Measurements from ENCODE around the gene TBCB.

TBCB gene

DNA sequence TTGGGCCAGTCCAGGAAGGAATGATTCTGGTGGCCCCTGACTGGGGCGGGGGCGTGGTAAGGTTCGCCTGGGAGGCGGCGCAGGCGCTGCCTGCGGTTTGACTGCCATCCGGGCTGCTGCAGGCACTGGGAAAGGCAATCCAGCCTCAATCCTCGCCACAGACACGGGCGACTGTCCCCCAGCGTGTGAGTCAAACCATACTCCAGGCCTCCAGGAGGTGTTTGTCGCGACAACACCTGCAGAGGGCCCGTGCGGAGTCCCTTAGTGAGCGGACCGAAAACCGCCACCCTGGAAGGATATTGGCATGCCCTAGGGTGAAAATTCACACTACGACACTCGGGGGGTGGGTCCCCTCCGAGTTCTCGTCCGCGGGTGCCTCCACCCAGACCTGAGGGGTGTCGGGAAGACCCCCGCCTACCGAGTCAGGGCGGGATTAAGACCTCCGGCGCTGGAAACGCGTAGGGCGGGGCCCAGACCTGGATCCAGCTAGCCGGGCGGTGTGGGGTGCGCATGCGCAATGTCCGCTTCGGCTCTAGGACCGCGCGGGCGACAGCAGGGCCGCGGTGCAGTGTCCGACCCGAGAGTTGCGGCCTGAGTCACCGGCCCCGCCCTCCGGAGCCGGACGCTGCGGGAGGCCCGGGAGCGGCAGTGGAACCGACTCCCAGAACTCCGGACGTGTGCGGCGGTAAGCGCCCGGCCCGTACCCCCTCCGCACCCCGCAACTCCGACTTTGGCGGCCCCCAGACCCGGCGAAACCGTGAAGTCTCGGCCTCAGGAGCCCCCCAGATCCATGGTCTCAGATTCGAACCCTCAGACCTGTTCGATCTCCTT, 24.4 kb downstream of the TBCB start, which contains the start of gene CAPNS1:
TSS of gene CAPNS1 (plus strand) at position 594 of the 831 bp plus-strand sequence. CDS start 946 bp downstream, outside the sequence.
- peak within 1 kb of the TSS; percentile 88 for H3K27ac ChIP-seq (ENCODE audit: low read depth, low read length)
- H3K9me3 ChIP-seq (ENCODE audit: control insufficient read depth, insufficient read depth, low read depth, low read length), result no peaks in the 10 kb centered on the region
- peak within 1 kb of the TSS; percentile 95 for H3K9ac ChIP-seq (ENCODE audit: low read length)
- H3K36me3 ChIP-seq (ENCODE audit: control insufficient read depth, insufficient read depth, low read length), result peaks cover 24% of the 10 kb centered on the region
- no peaks in the 10 kb centered on the region for H3K27me3 ChIP-seq (ENCODE audit: control insufficient read depth, insufficient read depth, low read length)
- peak within 1 kb of the TSS; percentile 95 for H3K4me3 ChIP-seq (ENCODE audit: low read depth, low read length)
- peaks cover 8% of the 10 kb centered on the region for H3K4me1 ChIP-seq (ENCODE audit: control insufficient read depth, insufficient read depth, low read length)

DNA sequence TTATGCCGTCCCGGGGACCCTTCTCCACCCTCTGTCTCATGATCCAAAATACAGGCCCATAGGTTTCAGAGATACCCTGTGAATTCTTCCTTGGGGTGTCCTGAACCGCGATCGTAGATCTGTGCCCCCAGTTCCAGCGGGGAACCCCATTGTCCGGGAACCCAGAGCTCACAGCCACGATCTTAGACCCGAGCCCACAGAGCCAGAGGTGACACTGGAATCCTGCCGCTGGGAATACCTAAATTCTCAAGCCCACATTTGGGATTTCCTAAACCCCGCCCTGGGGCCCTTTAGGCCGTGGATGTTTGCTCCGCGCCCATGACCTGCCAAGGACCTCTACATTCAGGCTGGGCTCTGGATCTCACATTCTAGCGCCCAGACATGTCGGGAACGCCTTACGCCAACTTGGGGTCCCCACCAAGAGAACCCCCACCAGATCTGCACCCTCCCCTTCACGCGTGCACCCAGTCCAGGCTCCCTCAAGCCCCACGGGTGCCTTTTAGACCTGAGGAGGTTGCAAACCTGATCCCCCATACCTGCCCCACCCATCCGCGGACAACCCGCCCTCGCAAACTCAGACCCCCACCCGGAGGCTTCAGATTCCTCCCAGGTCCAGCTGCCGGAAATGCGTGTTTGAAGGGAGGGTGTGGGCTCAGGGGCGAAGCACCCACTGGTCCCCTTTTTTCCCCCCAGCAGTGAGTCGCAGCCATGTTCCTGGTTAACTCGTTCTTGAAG, 25.2 kb downstream of the TBCB start:
- Histone ChIP-seq H3K4me3 (ENCODE audit: low read depth, low read length) (peak overlapping the region; percentile 95), H3K9me3 (ENCODE audit: control insufficient read depth, insufficient read depth, low read depth, low read length) (no peaks in the 10 kb centered on the region), H3K36me3 (ENCODE audit: control insufficient read depth, insufficient read depth, low read length) (peaks cover 32% of the 10 kb centered on the region), H3K27me3 (ENCODE audit: control insufficient read depth, insufficient read depth, low read length) (no peaks in the 10 kb centered on the region), H3K4me1 (ENCODE audit: control insufficient read depth, insufficient read depth, low read length) (peaks cover 8% of the 10 kb centered on the region), H3K9ac (ENCODE audit: low read length) (peak overlapping the region; percentile 95), H3K27ac (ENCODE audit: low read depth, low read length) (peak overlapping the region; percentile 88)

DNA sequence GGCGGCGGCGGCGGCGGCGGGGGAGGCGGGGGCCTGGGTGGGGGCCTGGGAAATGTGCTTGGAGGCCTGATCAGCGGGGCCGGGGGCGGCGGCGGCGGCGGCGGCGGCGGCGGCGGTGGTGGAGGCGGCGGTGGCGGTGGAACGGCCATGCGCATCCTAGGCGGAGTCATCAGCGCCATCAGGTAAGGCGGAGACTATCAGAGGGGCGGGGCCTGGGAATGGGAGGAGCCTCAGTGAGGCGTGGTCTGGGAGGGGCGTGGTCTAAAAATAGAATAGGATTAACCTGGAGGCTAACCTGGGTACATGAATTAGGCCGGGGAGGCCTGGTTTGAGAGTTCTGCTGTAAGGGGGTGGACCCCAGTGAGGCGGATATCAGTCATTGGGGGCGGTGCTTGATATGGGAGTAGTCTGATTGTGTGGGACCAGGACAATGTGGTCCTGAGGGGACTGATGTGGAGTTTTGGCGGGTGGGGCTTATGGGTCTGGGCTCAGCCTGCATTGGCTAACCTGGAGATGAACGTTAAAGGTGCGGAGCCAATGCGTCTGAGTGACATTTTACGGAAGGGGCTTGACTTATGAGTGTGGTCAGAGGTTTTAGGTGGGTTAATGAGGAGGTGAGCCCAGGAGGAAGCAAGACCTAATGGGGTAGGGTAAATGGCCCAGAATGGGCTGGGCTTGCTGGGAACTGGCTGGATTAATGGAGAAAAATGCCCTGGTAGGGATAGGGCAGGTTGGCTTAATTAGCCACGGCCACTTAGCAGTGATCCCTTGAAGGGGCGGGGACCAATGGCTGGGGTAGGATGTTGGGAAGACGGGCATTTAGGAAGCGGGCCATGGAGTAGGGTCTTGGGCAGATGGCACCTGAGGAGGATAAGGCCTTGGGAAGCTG, 26.0 kb downstream of the TBCB start:
- peaks cover 40% of the 10 kb centered on the region for H3K36me3 ChIP-seq (ENCODE audit: control insufficient read depth, insufficient read depth, low read length)
- peak overlapping the region; percentile 95 for H3K4me3 ChIP-seq (ENCODE audit: low read depth, low read length)
- H3K4me1 ChIP-seq (ENCODE audit: control insufficient read depth, insufficient read depth, low read length), result peaks cover 8% of the 10 kb centered on the region
- H3K9me3 ChIP-seq (ENCODE audit: control insufficient read depth, insufficient read depth, low read depth, low read length), result no peaks in the 10 kb centered on the region
- H3K27me3 ChIP-seq (ENCODE audit: control insufficient read depth, insufficient read depth, low read length), result no peaks in the 10 kb centered on the region
- peak overlapping the region; percentile 95 for H3K9ac ChIP-seq (ENCODE audit: low read length)
- no peak overlapping the region for H3K27ac ChIP-seq (ENCODE audit: low read depth, low read length)

DNA sequence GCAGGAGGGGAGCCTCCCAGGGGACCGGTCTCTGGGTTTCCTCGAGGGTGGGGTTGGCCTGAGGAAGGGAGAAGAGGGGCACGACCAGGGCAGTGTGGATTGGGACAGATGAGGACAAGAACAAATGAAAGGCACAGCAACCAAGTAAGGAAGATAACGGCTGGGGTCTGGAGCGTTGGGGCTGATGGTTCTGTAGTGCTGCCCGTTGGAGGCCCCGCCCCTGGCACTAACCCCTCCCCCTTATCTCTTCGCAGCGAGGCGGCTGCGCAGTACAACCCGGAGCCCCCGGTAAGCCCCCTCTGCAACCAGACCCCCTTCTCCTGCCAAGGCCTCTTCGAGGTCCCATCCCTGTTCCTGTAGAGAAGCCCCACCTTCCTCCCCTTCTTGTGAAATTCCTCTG, 26.8 kb downstream of the TBCB start:
- no peak overlapping the region for H3K9ac ChIP-seq (ENCODE audit: low read length)
- no peaks in the 10 kb centered on the region for H3K27me3 ChIP-seq (ENCODE audit: control insufficient read depth, insufficient read depth, low read length)
- H3K4me3 ChIP-seq (ENCODE audit: low read depth, low read length), result peak overlapping the region; percentile 66
- H3K9me3 ChIP-seq (ENCODE audit: control insufficient read depth, insufficient read depth, low read depth, low read length), result no peaks in the 10 kb centered on the region
- H3K4me1 ChIP-seq (ENCODE audit: control insufficient read depth, insufficient read depth, low read length), result peaks cover 8% of the 10 kb centered on the region
- no peak overlapping the region for H3K27ac ChIP-seq (ENCODE audit: low read depth, low read length)
- peaks cover 47% of the 10 kb centered on the region for H3K36me3 ChIP-seq (ENCODE audit: control insufficient read depth, insufficient read depth, low read length)

DNA sequence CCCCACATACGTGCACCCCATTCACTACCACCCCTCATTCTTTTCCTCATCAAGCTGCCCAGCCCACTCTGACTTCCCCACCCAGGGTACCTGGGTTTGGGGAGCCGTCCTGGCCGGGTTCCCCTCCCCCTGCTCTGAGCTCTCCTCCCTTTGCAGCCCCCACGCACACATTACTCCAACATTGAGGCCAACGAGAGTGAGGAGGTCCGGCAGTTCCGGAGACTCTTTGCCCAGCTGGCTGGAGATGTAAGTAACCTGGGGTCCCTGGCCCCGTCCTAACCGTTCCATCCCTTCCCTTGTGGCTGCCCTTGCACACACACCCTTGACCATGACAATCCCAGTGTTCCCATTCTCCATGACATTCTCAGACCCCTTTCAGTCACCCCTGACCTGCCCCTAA, 27.2 kb downstream of the TBCB start:
- peaks cover 51% of the 10 kb centered on the region for H3K36me3 ChIP-seq (ENCODE audit: control insufficient read depth, insufficient read depth, low read length)

DNA sequence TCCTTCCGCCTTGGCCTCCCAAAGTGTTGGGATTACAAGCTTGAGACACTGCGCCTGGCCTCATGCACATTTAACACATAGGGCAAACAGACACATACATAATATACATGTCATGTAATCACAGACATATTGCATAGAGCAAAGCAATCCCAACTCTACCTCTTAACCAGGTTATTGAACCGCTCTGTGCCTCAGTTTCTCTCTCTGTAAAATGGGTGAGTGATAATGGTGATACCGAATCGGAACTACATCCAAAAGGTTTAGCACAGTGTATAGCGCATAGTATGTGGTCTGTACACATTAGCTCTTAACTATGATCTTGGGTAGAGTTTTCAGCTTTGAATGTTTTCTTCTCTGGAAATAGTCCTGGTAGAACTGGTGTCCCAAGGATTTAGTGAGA, 29.4 kb downstream of the TBCB start:
- H3K36me3 ChIP-seq (ENCODE audit: control insufficient read depth, insufficient read depth, low read length), result peaks cover 68% of the 10 kb centered on the region
- no peak overlapping the region for H3K4me3 ChIP-seq (ENCODE audit: low read depth, low read length)
- H3K4me1 ChIP-seq (ENCODE audit: control insufficient read depth, insufficient read depth, low read length), result peaks cover 8% of the 10 kb centered on the region
- H3K27ac ChIP-seq (ENCODE audit: low read depth, low read length), result no peak overlapping the region
- no peaks in the 10 kb centered on the region for H3K9me3 ChIP-seq (ENCODE audit: control insufficient read depth, insufficient read depth, low read depth, low read length)
- no peak overlapping the region for H3K9ac ChIP-seq (ENCODE audit: low read length)
- H3K27me3 ChIP-seq (ENCODE audit: control insufficient read depth, insufficient read depth, low read length), result no peaks in the 10 kb centered on the region

More for the DNA sequence above, 27.2 kb downstream of the TBCB start:
- Histone ChIP-seq H3K27ac (ENCODE audit: low read depth, low read length) (no peak overlapping the region), H3K9ac (ENCODE audit: low read length) (no peak overlapping the region), H3K27me3 (ENCODE audit: control insufficient read depth, insufficient read depth, low read length) (no peaks in the 10 kb centered on the region), H3K4me3 (ENCODE audit: low read depth, low read length) (no peak overlapping the region), H3K4me1 (ENCODE audit: control insufficient read depth, insufficient read depth, low read length) (peaks cover 8% of the 10 kb centered on the region), H3K9me3 (ENCODE audit: control insufficient read depth, insufficient read depth, low read depth, low read length) (no peaks in the 10 kb centered on the region)

DNA sequence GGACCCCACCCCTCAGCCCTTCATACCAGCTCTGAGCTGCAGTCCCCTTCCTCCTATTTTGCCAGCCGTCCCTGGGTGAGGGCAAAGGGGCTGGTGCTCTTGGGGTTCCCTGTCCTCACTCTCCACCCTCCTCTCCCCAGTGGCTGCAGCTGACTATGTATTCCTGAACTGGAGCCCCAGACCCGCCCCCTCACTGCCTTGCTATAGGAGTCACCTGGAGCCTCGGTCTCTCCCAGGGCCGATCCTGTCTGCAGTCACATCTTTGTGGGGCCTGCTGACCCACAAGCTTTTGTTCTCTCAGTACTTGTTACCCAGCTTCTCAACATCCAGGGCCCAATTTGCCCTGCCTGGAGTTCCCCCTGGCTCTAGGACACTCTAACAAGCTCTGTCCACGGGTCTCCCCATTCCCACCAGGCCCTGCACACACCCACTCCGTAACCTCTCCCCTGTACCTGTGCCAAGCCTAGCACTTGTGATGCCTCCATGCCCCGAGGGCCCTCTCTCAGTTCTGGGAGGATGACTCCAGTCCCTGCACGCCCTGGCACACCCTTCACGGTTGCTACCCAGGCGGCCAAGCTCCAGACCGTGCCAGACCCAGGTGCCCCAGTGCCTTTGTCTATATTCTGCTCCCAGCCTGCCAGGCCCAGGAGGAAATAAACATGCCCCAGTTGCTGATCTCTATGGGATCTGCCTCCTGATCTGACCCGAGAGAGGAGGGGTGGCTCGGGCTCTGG, 34.6 kb downstream of the TBCB start:
- no peaks in the 10 kb centered on the region for H3K9me3 ChIP-seq (ENCODE audit: control insufficient read depth, insufficient read depth, low read depth, low read length)
- peaks cover 7% of the 10 kb centered on the region; the same call in 1 of the 2 replicates for H3K4me1 ChIP-seq (ENCODE audit: control insufficient read depth, insufficient read depth, low read length)
- no peaks in the 10 kb centered on the region for H3K27me3 ChIP-seq (ENCODE audit: control insufficient read depth, insufficient read depth, low read length)
- no peak overlapping the region for H3K27ac ChIP-seq (ENCODE audit: low read depth, low read length)
- H3K4me3 ChIP-seq (ENCODE audit: low read depth, low read length), result no peak overlapping the region
- H3K9ac ChIP-seq (ENCODE audit: low read length), result no peak overlapping the region
- H3K36me3 ChIP-seq (ENCODE audit: control insufficient read depth, insufficient read depth, low read length), result peaks cover 74% of the 10 kb centered on the region

DNA sequence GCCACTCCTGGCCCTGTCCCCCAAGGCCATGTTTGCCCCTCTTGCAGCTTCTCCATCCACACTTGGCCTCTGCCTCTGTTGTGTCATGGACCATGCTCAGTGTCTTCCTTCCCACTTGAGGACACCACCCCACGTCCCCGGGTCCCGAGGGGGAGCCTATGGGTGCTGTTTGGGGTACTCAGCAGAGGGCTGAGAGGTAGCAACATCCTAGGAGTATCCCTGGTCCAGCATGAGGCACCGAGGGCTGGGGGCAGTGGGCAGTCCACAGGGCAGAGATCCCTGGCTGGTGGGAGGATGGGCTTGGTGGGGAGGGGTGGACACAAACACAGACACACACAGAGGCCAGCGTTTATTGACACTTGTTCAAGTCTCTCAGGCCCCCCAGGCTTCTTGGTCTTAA, 35.3 kb downstream of the TBCB start:
- Histone ChIP-seq H3K27me3 (ENCODE audit: control insufficient read depth, insufficient read depth, low read length) (no peaks in the 10 kb centered on the region), H3K4me3 (ENCODE audit: low read depth, low read length) (no peak overlapping the region), H3K9ac (ENCODE audit: low read length) (no peak overlapping the region), H3K36me3 (ENCODE audit: control insufficient read depth, insufficient read depth, low read length) (peaks cover 66% of the 10 kb centered on the region), H3K9me3 (ENCODE audit: control insufficient read depth, insufficient read depth, low read depth, low read length) (no peaks in the 10 kb centered on the region), H3K4me1 (ENCODE audit: control insufficient read depth, insufficient read depth, low read length) (peaks cover 13% of the 10 kb centered on the region), H3K27ac (ENCODE audit: low read depth, low read length) (no peak overlapping the region)

DNA sequence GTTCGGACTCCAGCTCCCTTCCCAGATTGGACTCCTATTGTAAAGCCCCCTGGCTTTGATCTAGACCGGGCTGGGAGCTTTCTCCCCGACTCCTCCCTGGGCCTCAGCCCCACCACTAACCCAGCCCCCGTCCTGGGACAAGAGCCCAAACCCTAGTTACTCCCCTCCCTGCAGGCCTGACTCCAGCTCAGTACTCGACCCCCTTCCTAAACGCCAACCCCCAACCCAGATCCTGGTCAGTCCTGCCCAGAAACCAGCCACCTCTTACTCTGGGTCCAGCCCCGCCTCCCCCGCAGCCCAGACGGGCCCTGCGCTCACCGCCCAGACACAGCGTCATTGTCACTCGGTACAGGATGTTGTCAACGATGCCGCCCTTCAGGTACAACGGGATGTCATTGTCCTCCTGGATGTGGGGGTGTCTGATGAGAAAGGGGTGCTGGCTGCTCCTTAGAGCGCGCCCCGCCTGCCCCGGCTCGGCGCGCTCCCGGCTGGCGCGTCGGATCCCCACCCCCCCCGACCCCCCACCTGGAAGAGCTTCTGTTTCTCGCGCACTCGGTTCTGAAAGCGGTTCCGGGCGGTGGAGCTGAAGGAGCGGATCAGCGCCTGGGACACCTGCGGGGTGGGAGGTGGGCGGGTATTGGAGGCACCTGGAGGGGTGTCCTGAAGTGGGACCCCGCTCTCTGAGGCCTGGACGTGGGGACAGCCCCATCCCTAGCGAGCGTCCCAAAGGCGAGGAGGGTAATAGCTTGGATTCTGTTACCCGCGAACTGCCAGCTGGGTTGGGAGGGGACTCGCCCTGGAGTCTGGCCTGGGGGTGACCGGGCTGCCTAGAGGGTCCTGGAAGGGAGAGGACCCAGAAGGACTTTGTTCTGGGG, 36.1 kb downstream of the TBCB start:
- Histone ChIP-seq H3K36me3 (ENCODE audit: control insufficient read depth, insufficient read depth, low read length) (peaks cover 58% of the 10 kb centered on the region), H3K4me1 (ENCODE audit: control insufficient read depth, insufficient read depth, low read length) (peaks cover 13% of the 10 kb centered on the region), H3K9ac (ENCODE audit: low read length) (no peak overlapping the region), H3K27ac (ENCODE audit: low read depth, low read length) (no peak overlapping the region), H3K9me3 (ENCODE audit: control insufficient read depth, insufficient read depth, low read depth, low read length) (no peaks in the 10 kb centered on the region), H3K4me3 (ENCODE audit: low read depth, low read length) (peak overlapping the region; percentile 41), H3K27me3 (ENCODE audit: control insufficient read depth, insufficient read depth, low read length) (no peaks in the 10 kb centered on the region)
